OCI-LY7 (cell line): ENCODE results near the gene AGFG2.

Experiments
- CTCF ChIP-seq: fragments of 200-600 bp; sonication (generic); conservative IDR thresholded peaks from 2 replicates; pipeline ENCODE4 v1.5.1; 2014; ENCODE audit warnings: mild to moderate bottlenecking, antibody characterized with exemption, low read length, moderate library complexity, mixed read lengths
- EZH2phosphoT487 ChIP-seq: fragments of 200-600 bp; sonication (generic); IDR thresholded peaks from 2 replicates; pipeline ENCODE4 v1.6.1; 2018; ENCODE audit warnings: low read depth, borderline replicate concordance, mild to moderate bottlenecking, mixed run types, antibody characterized with exemption, low read length, moderate library complexity, mixed read lengths

GRCh38 chr7:100567031-100567730, 28.2 kb downstream of the AGFG2 start:
- TF ChIP-seq EZH2phosphoT487 (no peak), CTCF (no peak)
